A549 (cell line): ENCODE results near the gene CDK14. TPM values are rescaled to one million over a fixed set of nuclear protein-coding genes. Genes with fewer than 3 reads are reported as not detected.

Source experiments
- ATAC-seq, 2 experiments: fragments of 200-7000 bp in 1 of 2; fragments of >200 bp in 1 of 2; cut with Nextera tagmentation in 1 of 2; cut with Tn5 transposase in 1 of 2; 3 replicates each; pipeline versions ENCODE4 v1.8.0 to v1.9.1; 2018 to 2020; ENCODE audit warnings: mild to moderate bottlenecking in 1 of 2, moderate library complexity in 1 of 2
- CTCF ChIA-PET: fragments of 300-600 bp; sonication (Branson Sonifier 250); formaldehyde crosslinking; extraction: SDS; loops from one replicate; lab custom pipeline; 2021; ENCODE audit warnings: antibody characterized with exemption, inconsistent platforms; lab: Yijun Ruan, JAX
- POLR2A ChIA-PET: fragments of 350-600 bp; formaldehyde crosslinking; extraction: SDS; loops from one replicate; lab custom pipeline; 2021; ENCODE audit warnings: antibody characterized with exemption, inconsistent platforms; lab: Yijun Ruan, JAX
- DNase-seq, 2 experiments: peaks; one replicate each; pipeline versions ENCODE4 v3.0.0 to v3.0.0-alpha.2; 2011 to 2016; ENCODE audit warnings: low read depth in 1 of 2, low spot score in 1 of 2
- FAIRE-seq: peaks from 2 replicates; lab custom pipeline; 2011; peaks lifted over from hg19 to GRCh38; lab: Jason Lieb, UNC
- H3K27ac ChIP-seq, 2 experiments: fragments of >200 bp; sonication (Bioruptor Twin); formaldehyde crosslinking; 3 replicates each; pipeline ENCODE4 v1.5.1; 2016 to 2017
- H3K4me1 ChIP-seq: fragments of >200 bp; sonication (Bioruptor Twin); formaldehyde crosslinking; 3 replicates; pipeline ENCODE4 v1.6.1; 2016
- H3K4me2 ChIP-seq: fragments of >200 bp; sonication (Bioruptor Twin); formaldehyde crosslinking; 3 replicates; pipeline ENCODE4 v1.6.1; 2016
- H3K4me3 ChIP-seq: fragments of >200 bp; sonication (Bioruptor Twin); formaldehyde crosslinking; 3 replicates; pipeline ENCODE4 v1.5.1; 2016
- H3K9me3 ChIP-seq: fragments of >200 bp; sonication (Bioruptor Twin); formaldehyde crosslinking; 3 replicates; pipeline ENCODE4 v1.6.1; 2016
- BCL3 ChIP-seq: fragments of >200 bp; sonication (Bioruptor Twin); formaldehyde crosslinking; IDR thresholded peaks from 3 replicates; pipeline ENCODE4 v1.6.1; 2016
- BHLHE40 ChIP-seq: IDR thresholded peaks from 2 replicates; pipeline ENCODE4 v1.6.1; 2012; ENCODE audit warnings: low read depth, low read length, inconsistent platforms
- CBX8 ChIP-seq: fragments of 200-600 bp; sonication (generic); IDR thresholded peaks from 2 replicates; pipeline ENCODE4 v1.6.1; 2016
- CHD2 ChIP-seq: fragments of 150-350 bp; IDR thresholded peaks from 2 replicates; pipeline ENCODE4 v1.6.1; 2014; ENCODE audit warnings: low read length; ENCODE audit not compliant: partially characterized antibody
- CHD4 ChIP-seq: fragments of 200-600 bp; sonication (generic); IDR thresholded peaks from 2 replicates; pipeline ENCODE4 v1.6.1; 2016; ENCODE audit warnings: antibody characterized with exemption, mild to moderate bottlenecking, borderline replicate concordance
- EHMT2 ChIP-seq: fragments of 200-600 bp; sonication (generic); IDR thresholded peaks from 2 replicates; pipeline ENCODE4 v1.6.1; 2016; ENCODE audit warnings: antibody characterized with exemption, low read depth, mild to moderate bottlenecking, moderate library complexity
- FOSB ChIP-seq: fragments of 250-450 bp; sonication (Bioruptor Pico); IDR thresholded peaks from 2 replicates; pipeline ENCODE4 v1.5.0; 2020; ENCODE audit warnings: mild to moderate bottlenecking, moderate library complexity
- FOSL2 ChIP-seq, 2 experiments: fragments of 450-650 bp in 1 of 2; fragments of >200 bp in 1 of 2; sonication (Bioruptor Twin) in 1 of 2; formaldehyde crosslinking; IDR thresholded peaks; 2 replicates each; pipeline versions ENCODE4 v1.5.0 to v1.6.1; 2016 to 2020; ENCODE audit warnings: mild to moderate bottlenecking in 1 of 2, moderate library complexity in 1 of 2
- FOXS1 ChIP-seq: fragments of 250-450 bp; sonication (Bioruptor Pico); IDR thresholded peaks from 2 replicates; pipeline ENCODE4 v1.5.0; 2020; ENCODE audit warnings: mild to moderate bottlenecking, moderate library complexity
- HEYL ChIP-seq: fragments of 250-450 bp; sonication (Bioruptor Pico); IDR thresholded peaks from 2 replicates; pipeline ENCODE4 v1.8.0; 2021; ENCODE audit warnings: mild to moderate bottlenecking, moderate library complexity
- HOXA7 ChIP-seq: fragments of 250-450 bp; sonication (Bioruptor Pico); IDR thresholded peaks from 2 replicates; pipeline ENCODE4 v1.5.0; 2020; ENCODE audit warnings: mild to moderate bottlenecking, moderate library complexity
- HOXB13 ChIP-seq: fragments of 250-450 bp; sonication (Bioruptor Pico); IDR thresholded peaks from 2 replicates; pipeline ENCODE4 v1.5.0; 2020; ENCODE audit warnings: low read depth, mild to moderate bottlenecking, moderate library complexity
- KDM1A ChIP-seq: fragments of 200-600 bp; sonication (generic); IDR thresholded peaks from 2 replicates; pipeline ENCODE4 v1.6.1; 2016; ENCODE audit warnings: low read depth, mild to moderate bottlenecking
- MAFK ChIP-seq: fragments of 450-650 bp; IDR thresholded peaks from 2 replicates; pipeline ENCODE4 v1.6.1; 2014; ENCODE audit not compliant: partially characterized antibody
- MYC ChIP-seq: IDR thresholded peaks from 2 replicates; pipeline ENCODE4 v1.6.1; 2012; ENCODE audit warnings: mild to moderate bottlenecking, inconsistent platforms, low read length, improper control_type of control experiment, borderline replicate concordance
- NFE2L2 ChIP-seq: fragments of 150-350 bp; conservative IDR thresholded peaks from 2 replicates; pipeline ENCODE4 v1.6.1; 2014; ENCODE audit warnings: low read length
- NPAS2 ChIP-seq: fragments of 250-450 bp; sonication (Bioruptor Pico); IDR thresholded peaks from 2 replicates; pipeline ENCODE4 v1.8.0; 2022; ENCODE audit warnings: mild to moderate bottlenecking, moderate library complexity, borderline replicate concordance
- PHF8 ChIP-seq: fragments of 200-600 bp; sonication (generic); IDR thresholded peaks from 2 replicates; pipeline ENCODE4 v1.6.1; 2016; ENCODE audit warnings: low read depth, mild to moderate bottlenecking, antibody characterized with exemption, moderate library complexity, borderline replicate concordance
- RFX5 ChIP-seq: fragments of 450-650 bp; IDR thresholded peaks from 2 replicates; pipeline ENCODE4 v1.7.1; 2014; ENCODE audit warnings: antibody characterized with exemption, mild to moderate bottlenecking, moderate library complexity
- RNF2 ChIP-seq: fragments of 200-600 bp; sonication (generic); IDR thresholded peaks from 2 replicates; pipeline ENCODE4 v1.6.1; 2016; ENCODE audit warnings: low read depth, mild to moderate bottlenecking, antibody characterized with exemption, moderate library complexity, borderline replicate concordance
- SMC3 ChIP-seq: fragments of >200 bp; sonication (Bioruptor Twin); formaldehyde crosslinking; IDR thresholded peaks from 3 replicates; pipeline ENCODE4 v1.6.1; 2018; ENCODE audit warnings: inconsistent platforms
- TFCP2L1 ChIP-seq: fragments of 250-450 bp; sonication (Bioruptor Pico); IDR thresholded peaks from 2 replicates; pipeline ENCODE4 v1.5.0; 2021; ENCODE audit warnings: mild to moderate bottlenecking
- TP53 ChIP-seq: fragments of 250-450 bp; sonication (Bioruptor Pico); IDR thresholded peaks from 2 replicates; pipeline ENCODE4 v1.5.0; 2021; ENCODE audit warnings: mild to moderate bottlenecking, moderate library complexity
- ZC3H11A ChIP-seq: fragments of 450-650 bp; IDR thresholded peaks from 2 replicates; pipeline ENCODE4 v1.6.1; 2014; ENCODE audit warnings: antibody characterized with exemption, mild to moderate bottlenecking
- ZNF302 ChIP-seq: fragments of 250-450 bp; sonication (Bioruptor Pico); IDR thresholded peaks from 2 replicates; pipeline ENCODE4 v1.9.0; 2021; ENCODE audit warnings: inconsistent platforms, mild to moderate bottlenecking, moderate library complexity
- WGBS: methylation state at CpG from one replicate; pipeline ENCODE4 v1.1.6; 2017; ENCODE audit errors: missing lambda C conversion rate; 5-methylcytosine and 5-hydroxymethylcytosine counted together
- polyA plus RNA-seq, 4 experiments: library from polyadenylated mRNA; depleted of rRNA in 3 of 4; stranded (reverse); fragments of >200 nt; fragmentation: RNase III in 1 of 4; extraction: RNeasy Plus Mini Kit Qiagen cat#74134 plus additional on column Dnase treatment in 1 of 4; gene quantifications; 2 replicates in 3 of 4; 3 replicates in 1 of 4; pipeline ENCODE4 v1.2.3, GENCODE V29; 2011 to 2017
- TF ChIP-seq, protein P1 (sequence below): fragments of >200 bp; sonication (Bioruptor Twin); formaldehyde crosslinking; IDR thresholded peaks from 2 replicates; pipeline ENCODE4 v1.6.1; 2016
- TF ChIP-seq, protein P2 (sequence below): IDR thresholded peaks from 2 replicates; pipeline ENCODE4 v1.6.1; 2012; ENCODE audit warnings: low read depth, borderline replicate concordance
- TF ChIP-seq, protein P3 (sequence below): fragments of 150-350 bp; IDR thresholded peaks from 2 replicates; pipeline ENCODE4 v1.6.1; 2014; ENCODE audit warnings: low read depth, mild to moderate bottlenecking, low read length
- TF ChIP-seq, protein P4 (sequence below): IDR thresholded peaks from 2 replicates; pipeline ENCODE4 v1.6.1; 2012

The CDK14 gene
- polyA plus RNA-seq, 2 of the 4 experiments (the other 2 are of a cell fraction): 0.21 to 0.23 TPM

DNA sequence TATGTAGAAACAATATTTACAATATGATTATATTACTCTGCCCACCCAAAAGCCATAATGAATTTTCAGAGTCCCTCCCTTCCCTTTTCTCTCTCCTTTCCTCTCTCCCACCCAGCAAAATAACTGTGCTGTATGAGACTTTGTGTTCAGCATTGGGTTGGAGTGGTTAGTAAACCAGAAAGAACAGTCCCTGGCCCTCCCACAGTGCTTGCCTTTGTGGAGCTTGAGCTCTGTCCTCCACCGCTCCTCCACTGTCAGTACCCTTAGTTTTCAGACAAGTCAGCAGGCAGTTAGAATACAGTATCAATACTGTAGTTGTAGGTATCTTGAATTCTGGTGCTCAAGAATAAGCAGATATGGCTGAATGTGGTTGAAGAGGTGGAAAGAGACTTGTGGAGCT lies 92.7 kb downstream of the CDK14 start:
- Histone ChIP-seq H3K4me2 (no peak overlapping the region), H3K4me3 (no peak overlapping the region)
- TF ChIP-seq BHLHE40: no peak
- TF ChIP-seq MAFK: no peak
- no peak for TF ChIP-seq ZC3H11A
- no peak for TF ChIP-seq TFCP2L1 (CRISPR knock-in tag)
- TF ChIP-seq, all 56 proteins: peak for 0
- ATAC-seq: no peak
- DNase-seq: no peak
- no peaks in the 10 kb centered on the region for H3K9me3 ChIP-seq
- ChIA-PET POLR2A (no interaction called here), CTCF (no interaction called here)
- no peaks in the 10 kb centered on the region for H3K4me1 ChIP-seq
- FAIRE-seq: no peak
- H3K27ac ChIP-seq: no peak overlapping the region
- 44% methylated on average over 1 of the region's 1 CpG for WGBS

- no peak for DNase-seq
- no peak for FAIRE-seq
- ATAC-seq: no peak
These were observed 93.1 kb downstream of the CDK14 start for GRCh38 chr7:90689260-90689659.

GRCh38 chr7:90690159-90690858 lies 94.2 kb downstream of the CDK14 start:
- no peaks in the 10 kb centered on the region for H3K9me3 ChIP-seq
- TF ChIP-seq TP53 (CRISPR knock-in tag): no peak
- no peak for TF ChIP-seq HOXB13
- TF ChIP-seq, protein P1, sequence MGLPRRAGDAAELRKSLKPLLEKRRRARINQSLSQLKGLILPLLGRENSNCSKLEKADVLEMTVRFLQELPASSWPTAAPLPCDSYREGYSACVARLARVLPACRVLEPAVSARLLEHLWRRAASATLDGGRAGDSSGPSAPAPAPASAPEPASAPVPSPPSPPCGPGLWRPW: no peak
- TF ChIP-seq MYC: no peak
- TF ChIP-seq NFE2L2: no peak
- TF ChIP-seq HOXA7 (CRISPR knock-in tag): no peak
- TF ChIP-seq FOXS1 (CRISPR knock-in tag): no peak
- no peak overlapping the region for H3K27ac ChIP-seq
- WGBS: 9% methylated on average over 3 of the region's 3 CpGs
- ChIA-PET CTCF (no interaction called here), POLR2A (no interaction called here)
- ATAC-seq: no peak
- no peak for DNase-seq
- FAIRE-seq: no peak
- no peaks in the 10 kb centered on the region for H3K4me1 ChIP-seq
- no peak overlapping the region for H3K4me3 ChIP-seq
- H3K4me2 ChIP-seq: no peak overlapping the region

More at GRCh38 chr7:90689260-90689659, 93.1 kb downstream of the CDK14 start:
- H3K27ac ChIP-seq: no peak overlapping the region
- no peak for TF ChIP-seq SMC3
- no peak for TF ChIP-seq ZNF302 (CRISPR knock-in tag)
- TF ChIP-seq, protein P2, sequence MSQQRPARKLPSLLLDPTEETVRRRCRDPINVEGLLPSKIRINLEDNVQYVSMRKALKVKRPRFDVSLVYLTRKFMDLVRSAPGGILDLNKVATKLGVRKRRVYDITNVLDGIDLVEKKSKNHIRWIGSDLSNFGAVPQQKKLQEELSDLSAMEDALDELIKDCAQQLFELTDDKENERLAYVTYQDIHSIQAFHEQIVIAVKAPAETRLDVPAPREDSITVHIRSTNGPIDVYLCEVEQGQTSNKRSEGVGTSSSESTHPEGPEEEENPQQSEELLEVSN: no peak
- TF ChIP-seq, protein P3, sequence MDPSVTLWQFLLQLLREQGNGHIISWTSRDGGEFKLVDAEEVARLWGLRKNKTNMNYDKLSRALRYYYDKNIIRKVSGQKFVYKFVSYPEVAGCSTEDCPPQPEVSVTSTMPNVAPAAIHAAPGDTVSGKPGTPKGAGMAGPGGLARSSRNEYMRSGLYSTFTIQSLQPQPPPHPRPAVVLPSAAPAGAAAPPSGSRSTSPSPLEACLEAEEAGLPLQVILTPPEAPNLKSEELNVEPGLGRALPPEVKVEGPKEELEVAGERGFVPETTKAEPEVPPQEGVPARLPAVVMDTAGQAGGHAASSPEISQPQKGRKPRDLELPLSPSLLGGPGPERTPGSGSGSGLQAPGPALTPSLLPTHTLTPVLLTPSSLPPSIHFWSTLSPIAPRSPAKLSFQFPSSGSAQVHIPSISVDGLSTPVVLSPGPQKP: no peak
- TF ChIP-seq CHD4: no peak
- TF ChIP-seq FOSB: no peak
- no peak for TF ChIP-seq BCL3
- no peak for TF ChIP-seq BHLHE40
- TF ChIP-seq PHF8: no peak
- TF ChIP-seq RFX5: no peak
- TF ChIP-seq CBX8: no peak
- TF ChIP-seq, protein P4, sequence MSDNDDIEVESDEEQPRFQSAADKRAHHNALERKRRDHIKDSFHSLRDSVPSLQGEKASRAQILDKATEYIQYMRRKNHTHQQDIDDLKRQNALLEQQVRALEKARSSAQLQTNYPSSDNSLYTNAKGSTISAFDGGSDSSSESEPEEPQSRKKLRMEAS: no peak
- no peak for TF ChIP-seq TFCP2L1 (CRISPR knock-in tag)
- no peak for TF ChIP-seq NPAS2 (CRISPR knock-in tag)
- TF ChIP-seq EHMT2: no peak
- TF ChIP-seq CHD2: no peak
- no peak for TF ChIP-seq HEYL (CRISPR knock-in tag)
- TF ChIP-seq RNF2: no peak
- no peak for TF ChIP-seq FOSL2 (IDR thresholded peaks at IDR 0.05)
- no peak for TF ChIP-seq FOSL2 (CRISPR knock-in tag; IDR thresholded peaks at IDR 0.05)
- no peak for TF ChIP-seq KDM1A
- no peak overlapping the region for H3K4me2 ChIP-seq
- no peaks in the 10 kb centered on the region for H3K4me1 ChIP-seq
- CTCF ChIA-PET: no interaction called here
- no peak overlapping the region for H3K4me3 ChIP-seq
- WGBS: 5% methylated on average over 1 of the region's 1 CpG
- POLR2A ChIA-PET: no interaction called here
- H3K9me3 ChIP-seq: no peaks in the 10 kb centered on the region
